SJCRH30 (cell line): ENCODE results near the gene PALM3. TPM values are rescaled to one million over a fixed set of nuclear protein-coding genes. Genes with fewer than 3 reads are reported as not detected.
"Not testable (repeated sequence)": the region's sequence is repeated elsewhere in the genome, so short reads cannot be mapped to it uniquely, and the experiment has no call there.

Source experiments
- DNase-seq, 2 experiments: peaks; one replicate each; pipeline ENCODE4 v3.0.0-alpha.2; 2015 to 2020
- H3K27ac ChIP-seq: fragments of 250-450 bp; sonication (Bioruptor Pico); 2 replicates; pipeline ENCODE4 v1.5.1; 2020; ENCODE audit warnings: mild to moderate bottlenecking, moderate library complexity
- H3K27me3 ChIP-seq: fragments of 250-450 bp; sonication (Bioruptor Pico); 2 replicates; pipeline ENCODE4 v1.5.1; 2020; ENCODE audit warnings: mild to moderate bottlenecking, moderate library complexity
- H3K36me3 ChIP-seq: fragments of 250-450 bp; sonication (Bioruptor Pico); 2 replicates; pipeline ENCODE4 v1.5.1; 2020; ENCODE audit warnings: mild to moderate bottlenecking, moderate library complexity
- H3K4me1 ChIP-seq: fragments of 250-450 bp; sonication (Bioruptor Pico); 2 replicates; pipeline ENCODE4 v1.5.1; 2020; ENCODE audit warnings: mild to moderate bottlenecking, moderate library complexity
- H3K4me3 ChIP-seq: fragments of 250-450 bp; sonication (Bioruptor Pico); 2 replicates; pipeline ENCODE4 v1.5.1; 2020; ENCODE audit warnings: mild to moderate bottlenecking, moderate library complexity
- H3K9me3 ChIP-seq: fragments of 250-450 bp; sonication (Bioruptor Pico); replicated peaks from 2 replicates; pipeline ENCODE4 v1.5.1; 2020; ENCODE audit warnings: mild to moderate bottlenecking, moderate library complexity
- total RNA-seq: library from RNA; depleted of rRNA; stranded (reverse); fragments of >200 nt; shearing (Covaris generic); gene quantifications from 2 replicates; pipeline ENCODE4 v1.2.3, GENCODE V29; 2014

The PALM3 gene
- total RNA-seq, 1 experiment from 2014 or later, result 1.4 TPM

DNA sequence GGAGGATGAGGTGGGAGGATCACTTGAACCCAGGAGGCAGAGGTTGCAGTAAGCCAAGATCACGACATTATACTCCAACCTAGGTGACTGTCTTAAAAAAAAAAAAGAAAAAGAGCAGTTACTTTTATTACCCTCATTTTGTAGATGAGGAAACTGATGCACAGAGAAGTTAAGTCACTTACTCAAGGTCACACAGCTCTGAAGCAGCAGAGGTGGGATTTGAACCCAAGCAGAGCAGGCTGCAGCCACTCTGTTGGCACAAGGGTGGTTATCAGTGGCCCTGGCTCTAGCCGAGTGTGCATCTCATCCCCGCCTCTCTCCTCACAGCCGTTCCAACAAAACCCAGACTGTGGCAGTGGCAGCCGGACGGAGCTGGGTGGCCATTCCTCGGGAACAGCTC lies 22.7 kb downstream of the PALM3 start:
- Histone ChIP-seq H3K4me1 (peaks cover 10% of the 10 kb centered on the region), H3K9me3 (no peaks in the 10 kb centered on the region), H3K27ac (no peak overlapping the region), H3K4me3 (no peak overlapping the region), H3K36me3 (no peaks in the 10 kb centered on the region), H3K27me3 (no peaks in the 10 kb centered on the region)
- DNase-seq, result no peak

DNA sequence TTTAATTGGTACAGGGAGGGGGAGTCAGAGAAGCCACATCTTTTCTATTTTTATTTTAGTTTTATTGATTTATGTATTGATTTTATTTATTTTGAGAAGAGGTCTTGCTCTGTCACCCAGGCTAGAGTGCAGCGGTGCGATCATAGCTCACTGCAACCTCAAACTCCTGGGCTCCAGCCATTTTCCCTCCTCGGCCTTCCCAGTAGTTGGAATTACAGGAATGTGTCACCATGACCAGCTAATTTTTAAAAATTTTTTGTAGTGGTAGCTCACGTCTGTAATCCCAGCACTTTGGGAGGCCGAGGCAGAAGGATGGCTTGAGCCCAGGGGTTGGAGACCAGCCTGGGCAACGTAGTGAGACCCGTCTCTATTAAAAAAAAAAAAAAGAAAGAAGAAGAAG lies 26.2 kb downstream of the PALM3 start:
- no peaks in the 10 kb centered on the region for H3K4me1 ChIP-seq
- peaks cover 4% of the 10 kb centered on the region; the same call in 1 of the 2 replicates for H3K27me3 ChIP-seq
- H3K4me3 ChIP-seq, result no peak overlapping the region
- DNase-seq, result no peak
- H3K9me3 ChIP-seq, result no peaks in the 10 kb centered on the region
- no peaks in the 10 kb centered on the region for H3K36me3 ChIP-seq
- no peak overlapping the region for H3K27ac ChIP-seq

DNA sequence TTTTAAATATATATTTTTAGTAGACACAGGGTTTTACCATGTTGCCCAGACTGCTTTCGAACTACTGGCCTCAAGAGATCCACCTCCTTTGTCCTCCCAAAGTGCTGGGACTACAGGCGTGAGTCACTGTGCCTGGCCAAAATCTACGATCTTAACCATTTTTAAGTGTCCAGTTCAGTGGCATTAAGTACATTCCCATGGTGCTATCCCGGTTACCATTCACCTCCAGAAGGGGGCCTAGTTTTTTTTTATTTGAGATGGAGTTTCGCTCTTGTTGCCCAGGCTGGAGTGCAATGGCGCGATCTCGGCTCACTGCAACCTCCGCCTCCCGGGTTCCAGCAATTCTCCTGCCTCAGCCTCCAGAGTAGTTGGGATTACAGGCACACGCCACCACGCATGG lies 26.7 kb downstream of the PALM3 start:
- H3K27me3 ChIP-seq, H3K9me3 ChIP-seq, H3K4me1 ChIP-seq, DNase-seq, H3K4me3 ChIP-seq, H3K36me3 ChIP-seq, H3K27ac ChIP-seq: not testable (repeated sequence)

DNA sequence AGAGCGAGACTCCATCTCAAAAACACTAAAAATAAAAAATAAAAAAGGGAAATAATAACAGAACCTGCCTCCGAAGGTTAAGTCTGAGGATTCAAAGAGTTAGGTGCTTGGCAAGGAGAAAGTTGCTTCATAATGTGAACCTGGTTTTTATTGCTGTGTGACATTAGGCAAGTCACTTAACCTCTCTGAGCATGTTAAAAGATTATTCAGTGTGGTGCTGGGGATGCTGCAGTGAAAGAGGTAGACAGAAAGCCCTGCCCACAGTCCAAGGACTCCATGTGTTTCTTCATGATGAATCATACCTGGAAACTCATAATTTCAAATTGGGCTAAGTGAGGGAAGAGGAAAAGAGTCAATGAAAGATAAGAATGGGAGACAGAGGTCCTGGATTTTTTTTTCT lies 27.9 kb downstream of the PALM3 start:
- Histone ChIP-seq H3K27ac (no peak overlapping the region), H3K9me3 (no peaks in the 10 kb centered on the region; the same call in 1 of the 2 replicates), H3K27me3 (peaks cover 9% of the 10 kb centered on the region; the same call in 1 of the 2 replicates), H3K36me3 (no peaks in the 10 kb centered on the region), H3K4me3 (no peak overlapping the region), H3K4me1 (no peaks in the 10 kb centered on the region)
- no peak for DNase-seq

DNA sequence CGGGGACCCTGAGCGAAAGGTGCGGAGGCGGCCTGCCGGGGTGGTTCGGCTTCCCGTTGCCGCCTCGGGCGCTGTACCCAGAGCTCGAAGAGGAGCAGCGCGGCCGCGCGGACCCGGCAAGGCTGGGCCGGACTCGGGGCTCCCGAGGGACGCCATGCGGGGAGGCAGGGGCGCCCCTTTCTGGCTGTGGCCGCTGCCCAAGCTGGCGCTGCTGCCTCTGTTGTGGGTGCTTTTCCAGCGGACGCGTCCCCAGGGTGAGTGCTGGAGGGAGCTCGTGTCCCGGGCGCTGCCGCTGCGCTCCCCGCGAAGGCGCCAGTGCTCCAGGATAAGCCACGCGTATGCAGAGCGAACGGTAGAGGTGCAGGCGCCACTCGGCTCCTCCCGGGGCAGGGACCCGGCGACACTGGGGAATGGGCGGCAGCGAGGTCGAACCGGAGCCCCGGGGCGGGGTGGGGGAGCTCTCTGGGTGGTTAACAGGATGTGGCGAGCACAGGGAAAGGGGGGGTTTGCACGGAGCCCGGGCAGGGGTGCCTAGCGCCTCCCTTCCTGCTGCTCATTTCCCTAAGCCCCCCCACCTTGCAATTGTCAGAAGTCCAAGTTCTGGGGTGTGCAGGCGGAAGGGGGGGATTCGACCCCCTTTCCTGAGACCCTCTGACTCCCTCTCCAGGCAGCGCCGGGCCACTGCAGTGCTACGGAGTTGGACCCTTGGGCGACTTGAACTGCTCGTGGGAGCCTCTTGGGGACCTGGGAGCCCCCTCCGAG lies 30.0 kb downstream of the PALM3 start, which contains the start of gene IL27RA:
Gene IL27RA, plus strand, starts transcription at position 44 of the 762 bp plus-strand sequence. Its CDS starts 111 bp downstream, at position 155.
- Histone ChIP-seq H3K9me3 (no peaks in the 10 kb centered on the region; the same call in 1 of the 2 replicates), H3K4me1 (no peaks in the 10 kb centered on the region), H3K27ac (no peak within 1 kb of the TSS), H3K36me3 (no peaks in the 10 kb centered on the region), H3K4me3 (peak within 1 kb of the TSS; percentile 56), H3K27me3 (peaks cover 9% of the 10 kb centered on the region; the same call in 1 of the 2 replicates)
- peak; percentile 74 to 78 for DNase-seq

DNA sequence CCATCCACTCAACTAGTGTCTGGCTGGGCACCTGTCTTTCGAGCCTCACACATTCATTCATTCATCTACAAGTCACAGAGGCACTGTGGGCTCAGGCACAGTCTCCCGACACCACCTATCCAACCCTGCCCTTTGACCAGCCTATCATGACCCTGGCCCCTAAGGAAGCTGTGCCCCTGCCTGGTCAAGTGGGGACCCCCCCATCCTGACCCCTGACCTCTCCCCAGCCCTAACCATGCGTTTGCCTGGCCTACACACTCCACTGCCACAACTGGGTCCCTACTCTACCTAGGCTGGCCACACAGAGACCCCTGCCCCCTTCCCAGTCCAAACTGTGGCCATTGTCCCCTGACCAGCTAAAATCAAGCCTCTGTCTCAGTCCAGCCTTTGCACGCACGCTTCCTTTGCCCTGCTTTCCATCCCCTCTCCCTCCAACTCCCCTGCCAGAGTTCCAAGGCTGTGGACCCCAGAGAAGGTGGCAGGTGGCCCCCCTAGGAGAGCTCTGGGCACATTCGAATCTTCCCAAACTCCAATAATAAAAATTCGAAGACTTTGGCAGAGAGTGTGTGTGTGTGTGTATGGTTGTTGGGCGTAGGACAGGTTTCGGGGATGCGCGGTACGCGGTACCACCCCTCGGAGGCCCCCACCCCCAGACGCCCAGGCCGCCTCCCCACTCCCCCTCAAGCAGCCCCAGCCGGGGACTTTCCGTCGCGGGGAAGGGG lies 30.7 kb downstream of the PALM3 start:
- H3K4me3 ChIP-seq, result peak overlapping the region; percentile 56
- no peak overlapping the region for H3K27ac ChIP-seq
- H3K4me1 ChIP-seq, result no peaks in the 10 kb centered on the region
- DNase-seq, result no peak
- no peaks in the 10 kb centered on the region; the same call in 1 of the 2 replicates for H3K9me3 ChIP-seq
- peaks cover 9% of the 10 kb centered on the region; the same call in 1 of the 2 replicates for H3K27me3 ChIP-seq
- H3K36me3 ChIP-seq, result no peaks in the 10 kb centered on the region

DNA sequence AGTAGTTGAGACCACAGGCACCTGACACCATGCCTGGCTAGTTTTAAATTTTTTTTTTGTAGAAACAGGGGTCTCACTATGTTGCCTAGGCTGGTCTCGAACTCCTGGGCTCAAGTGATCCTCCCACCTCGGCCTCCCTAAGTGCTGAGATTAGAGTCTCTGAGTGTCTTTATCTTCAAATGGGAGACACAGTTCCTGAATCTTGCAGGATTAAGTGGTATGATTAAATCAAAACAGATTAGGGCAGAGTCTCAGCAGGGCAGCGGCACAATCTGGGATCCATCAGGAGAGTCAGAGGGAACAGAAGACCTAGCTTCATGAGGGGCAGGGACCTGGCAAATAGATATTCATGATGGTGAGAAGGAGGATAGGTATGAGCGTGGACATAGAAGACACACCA lies 33.0 kb downstream of the PALM3 start:
- no peaks in the 10 kb centered on the region; the same call in 1 of the 2 replicates for H3K9me3 ChIP-seq
- no peaks in the 10 kb centered on the region; the same call in 1 of the 2 replicates for H3K4me1 ChIP-seq
- DNase-seq, result no peak
- no peaks in the 10 kb centered on the region for H3K36me3 ChIP-seq
- no peak overlapping the region for H3K27ac ChIP-seq
- no peak overlapping the region for H3K4me3 ChIP-seq
- peaks cover 9% of the 10 kb centered on the region; the same call in 1 of the 2 replicates for H3K27me3 ChIP-seq

GRCh38 chr19:14027856-14028450 lies 33.9 kb downstream of the PALM3 start, which contains the start of gene RLN3:
Gene RLN3 (plus strand): TSS chr19:14028148. CDS start chr19:14028205, 57 bp downstream.
- Histone ChIP-seq H3K9me3 (no peaks in the 10 kb centered on the region; the same call in 1 of the 2 replicates), H3K4me3 (no peak within 1 kb of the TSS), H3K27ac (no peak within 1 kb of the TSS), H3K36me3 (no peaks in the 10 kb centered on the region), H3K27me3 (0 out of 2 replicates have a peak, but pooled peaks cover 9% of the 10 kb centered on the region), H3K4me1 (no peaks in the 10 kb centered on the region; the same call in 1 of the 2 replicates)
- no peak for DNase-seq

DNA sequence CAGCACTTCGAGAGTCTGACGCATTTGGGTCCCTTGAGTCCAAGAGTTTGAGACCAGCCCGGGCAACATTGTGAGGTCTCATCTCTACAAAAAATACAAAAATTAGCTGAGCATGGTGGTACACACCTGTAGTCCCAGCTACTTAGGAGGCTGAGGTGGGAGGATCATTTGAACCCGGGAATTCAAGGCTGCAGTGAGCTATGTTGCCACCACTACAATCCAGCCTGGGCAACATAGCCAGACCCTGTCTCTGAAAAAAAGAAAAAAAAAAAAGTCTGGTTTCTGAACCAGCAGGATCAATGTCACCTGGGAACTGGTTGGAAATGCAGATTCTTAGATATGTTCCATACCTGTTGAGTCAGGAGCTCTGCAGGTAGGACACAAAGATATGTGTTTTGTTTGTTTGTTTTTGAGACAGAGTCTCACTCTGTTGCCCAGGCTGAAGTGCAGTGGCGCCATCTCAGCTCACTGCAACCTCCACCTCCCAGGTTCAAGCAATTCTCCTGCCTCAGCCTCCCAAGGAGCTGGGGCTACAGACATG lies 35.2 kb downstream of the PALM3 start:
- H3K9me3 ChIP-seq, DNase-seq, H3K27me3 ChIP-seq, H3K4me3 ChIP-seq, H3K4me1 ChIP-seq, H3K36me3 ChIP-seq, H3K27ac ChIP-seq: not testable (repeated sequence)

DNA sequence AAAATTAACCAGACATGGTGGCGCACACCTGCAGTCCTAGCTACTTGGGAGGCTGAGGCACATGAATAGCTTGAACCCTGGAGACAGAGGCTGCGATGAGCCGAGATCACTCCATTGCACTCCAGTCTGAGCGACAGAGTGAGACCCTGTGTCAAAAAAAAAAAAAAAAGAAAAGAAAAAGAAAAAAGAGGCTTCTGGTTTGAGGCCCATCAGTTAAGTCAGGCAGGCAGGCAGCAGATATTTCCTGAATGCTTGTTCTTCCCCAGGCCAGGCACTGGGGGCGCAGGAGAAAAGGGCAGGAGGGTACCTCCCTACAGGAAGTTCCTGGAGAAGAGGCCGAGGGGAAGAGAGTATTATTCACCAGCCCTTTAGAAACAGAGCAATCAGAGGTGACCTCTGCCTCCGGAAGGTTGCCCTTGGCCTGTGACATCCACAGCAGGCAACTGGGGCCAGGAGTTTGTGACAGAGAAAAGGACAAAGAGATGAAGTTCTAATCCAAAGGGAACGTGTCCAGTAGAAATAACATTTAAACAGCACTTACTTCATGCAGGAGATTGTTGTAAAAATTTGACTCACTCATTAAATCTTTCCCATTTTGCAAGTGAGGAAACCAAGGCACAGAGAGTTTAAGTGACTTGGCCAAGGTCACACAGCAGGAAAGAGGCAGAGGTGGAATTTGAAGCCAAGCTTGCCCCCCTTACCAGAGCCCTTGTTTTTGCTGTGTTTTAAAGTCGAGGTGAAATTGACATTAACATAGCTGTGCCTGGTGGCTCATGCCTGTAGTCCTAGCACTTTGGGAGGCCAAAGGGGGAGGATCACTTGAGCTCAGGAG lies 38.3 kb downstream of the PALM3 start:
- Histone ChIP-seq H3K27ac (no peak overlapping the region), H3K36me3 (no peaks in the 10 kb centered on the region), H3K4me3 (no peak overlapping the region), H3K4me1 (no peaks in the 10 kb centered on the region; the same call in 1 of the 2 replicates), H3K27me3 (no peaks in the 10 kb centered on the region), H3K9me3 (no peaks in the 10 kb centered on the region)
- DNase-seq, result peak; percentile 62 to 68

- Histone ChIP-seq H3K9me3 (no peaks in the 10 kb centered on the region), H3K27ac (no peak overlapping the region), H3K4me1 (no peaks in the 10 kb centered on the region; the same call in 1 of the 2 replicates), H3K4me3 (no peak overlapping the region), H3K36me3 (no peaks in the 10 kb centered on the region), H3K27me3 (no peaks in the 10 kb centered on the region)
- no peak for DNase-seq
These were observed 39.4 kb downstream of the PALM3 start for GRCh38 chr19:14022469-14022868.

GRCh38 chr19:14021474-14021873 lies 40.4 kb downstream of the PALM3 start:
- Histone ChIP-seq H3K27me3 (no peaks in the 10 kb centered on the region), H3K4me3 (no peak overlapping the region), H3K4me1 (no peaks in the 10 kb centered on the region; the same call in 1 of the 2 replicates), H3K27ac (no peak overlapping the region), H3K9me3 (no peaks in the 10 kb centered on the region), H3K36me3 (no peaks in the 10 kb centered on the region)
- DNase-seq, result no peak

DNA sequence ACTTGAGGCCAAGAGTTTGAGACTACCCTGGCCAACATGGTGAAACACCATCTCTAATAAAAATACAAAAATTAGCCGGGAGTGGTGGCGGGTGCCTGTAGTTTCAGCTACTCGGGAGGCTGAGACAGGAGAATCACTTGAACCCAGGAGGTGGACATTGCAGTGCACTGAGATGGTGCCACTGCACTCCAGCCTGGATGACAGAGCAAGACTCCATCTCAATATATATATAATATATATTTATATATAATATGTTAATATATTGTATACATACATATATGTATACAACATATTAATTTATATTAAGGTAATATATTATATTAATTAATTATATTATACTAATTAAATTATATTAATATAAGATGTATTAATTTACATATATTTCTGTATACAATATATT lies 42.1 kb downstream of the PALM3 start:
- H3K36me3 ChIP-seq, H3K9me3 ChIP-seq, H3K4me1 ChIP-seq, H3K4me3 ChIP-seq, H3K27ac ChIP-seq, DNase-seq, H3K27me3 ChIP-seq: not testable (repeated sequence)

DNA sequence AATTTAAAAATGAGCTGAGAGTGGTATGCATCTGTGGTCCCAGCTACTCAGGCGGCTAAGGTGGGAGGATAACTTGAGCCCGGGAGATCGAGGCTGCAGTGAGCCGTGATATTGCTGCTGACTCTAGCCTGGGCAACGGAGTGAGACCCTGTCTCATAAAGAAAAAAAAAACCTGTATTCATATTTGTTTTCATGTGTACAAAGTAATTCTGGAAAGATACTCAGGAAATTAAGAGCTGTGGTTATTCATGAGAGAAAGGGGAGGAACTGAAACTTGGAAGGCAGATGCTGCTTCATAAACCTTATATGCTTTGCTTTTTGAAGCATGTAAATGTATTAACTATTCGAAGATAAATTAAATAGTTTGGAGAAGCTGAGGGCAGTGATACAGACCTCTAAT lies 42.8 kb downstream of the PALM3 start:
- no peaks in the 10 kb centered on the region; the same call in 1 of the 2 replicates for H3K4me1 ChIP-seq
- H3K9me3 ChIP-seq, result no peaks in the 10 kb centered on the region
- H3K4me3 ChIP-seq, result no peak overlapping the region
- no peak for DNase-seq
- H3K27ac ChIP-seq, result no peak overlapping the region
- H3K27me3 ChIP-seq, result no peaks in the 10 kb centered on the region
- no peaks in the 10 kb centered on the region for H3K36me3 ChIP-seq
